Measurements from ENCODE around the gene NAGK. TPM values are rescaled to one million over a fixed set of nuclear protein-coding genes. Genes with fewer than 3 reads are reported as not detected.

The NAGK gene
- total and polyA plus RNA-seq, 9 of the 15 experiments (the other 6 are each of a cell fraction or from before 2014, with no cell fraction given): 4.9 to 14.9 (median 10.6) TPM

DNA sequence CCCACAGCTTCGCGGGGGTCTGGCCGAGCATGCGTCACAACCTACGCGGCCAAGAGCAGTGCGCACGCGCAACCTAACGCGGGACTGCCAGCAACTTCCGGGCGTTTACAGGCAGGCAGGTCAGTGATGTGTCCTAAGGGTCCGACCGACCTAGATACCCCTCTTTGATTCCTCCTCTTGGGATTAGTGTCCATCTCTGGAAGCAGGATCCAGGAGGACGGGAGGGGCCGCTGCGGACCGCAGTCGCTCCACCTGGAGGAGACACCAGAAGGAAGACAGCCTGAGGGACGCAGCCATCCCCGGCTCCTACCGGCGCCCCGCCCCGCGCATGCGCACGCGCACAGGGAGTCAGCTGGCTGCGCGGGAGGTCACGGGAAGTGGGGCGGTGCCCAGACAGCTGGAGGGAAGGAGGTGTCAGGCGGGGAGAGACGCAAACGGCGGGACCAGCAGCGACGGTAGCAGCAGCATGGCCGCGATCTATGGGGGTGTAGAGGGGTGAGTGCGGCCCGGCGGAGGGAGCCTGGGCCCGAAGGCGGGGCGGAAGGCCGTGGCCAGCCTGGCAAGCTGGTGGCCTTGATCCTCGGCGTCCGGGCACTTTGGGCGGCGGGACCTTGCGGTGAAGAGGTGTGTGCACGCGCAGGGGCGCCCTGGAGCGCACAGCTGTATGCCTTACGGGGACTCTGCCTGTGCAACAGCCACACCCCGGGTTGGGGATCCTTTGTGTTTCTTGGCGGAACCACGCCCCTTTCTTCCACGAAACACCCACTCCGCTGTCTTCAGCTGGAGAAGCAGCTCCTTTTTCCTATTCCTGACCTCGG, at the start of gene NAGK (continued):
- TF ChIP-seq ZNF239 (CRISPR knock-in tag; IDR thresholded peaks at IDR 0.05) (no peak), ZFPM2 (CRISPR knock-in tag; IDR thresholded peaks at IDR 0.05) (0 out of 2 replicates have a peak, but pooled peaks have one; percentile 24), SAP30 (IDR thresholded peaks at IDR 0.05; ENCODE audit: borderline replicate concordance, insufficient read depth, low read depth, low read length, poor library complexity, severe bottlenecking) (peak; percentile 96), RBM14 (IDR thresholded peaks at IDR 0.05; ENCODE audit: borderline replicate concordance, insufficient read depth, low read depth, low read length) (no peak), ARID3B (CRISPR knock-in tag; IDR thresholded peaks at IDR 0.05; ENCODE audit: borderline replicate concordance) (no peak), EGR1 (conservative IDR thresholded peaks at IDR 0.05) (peak; percentile 47; the same call in 1 of the 2 replicates), L3MBTL2 (IDR thresholded peaks at IDR 0.05) (peak; percentile 98), ZSCAN29 (IDR thresholded peaks at IDR 0.05) (no peak), MTF1 (CRISPR knock-in tag; IDR thresholded peaks at IDR 0.05; ENCODE audit: borderline replicate concordance) (no peak), ZNF445 (CRISPR knock-in tag; IDR thresholded peaks at IDR 0.05; ENCODE audit: low read depth) (no peak), CTBP1 (IDR thresholded peaks at IDR 0.05; ENCODE audit: borderline replicate concordance) (peak; percentile 83; the same call in 1 of the 2 replicates), JUND (IDR thresholded peaks at IDR 0.05; ENCODE audit: borderline replicate concordance, low read depth, low read length) (peak; percentile 46; the same call in 1 of the 2 replicates), JUND (tag; IDR thresholded peaks at IDR 0.05; ENCODE audit: borderline replicate concordance, low read depth, low read length) (peak; percentile 37; the same call in 2 of the 3 replicates), TAF9B (IDR thresholded peaks at IDR 0.05; ENCODE audit: partially characterized antibody) (peak; percentile 99)
- TF ChIP-seq, protein P1, sequence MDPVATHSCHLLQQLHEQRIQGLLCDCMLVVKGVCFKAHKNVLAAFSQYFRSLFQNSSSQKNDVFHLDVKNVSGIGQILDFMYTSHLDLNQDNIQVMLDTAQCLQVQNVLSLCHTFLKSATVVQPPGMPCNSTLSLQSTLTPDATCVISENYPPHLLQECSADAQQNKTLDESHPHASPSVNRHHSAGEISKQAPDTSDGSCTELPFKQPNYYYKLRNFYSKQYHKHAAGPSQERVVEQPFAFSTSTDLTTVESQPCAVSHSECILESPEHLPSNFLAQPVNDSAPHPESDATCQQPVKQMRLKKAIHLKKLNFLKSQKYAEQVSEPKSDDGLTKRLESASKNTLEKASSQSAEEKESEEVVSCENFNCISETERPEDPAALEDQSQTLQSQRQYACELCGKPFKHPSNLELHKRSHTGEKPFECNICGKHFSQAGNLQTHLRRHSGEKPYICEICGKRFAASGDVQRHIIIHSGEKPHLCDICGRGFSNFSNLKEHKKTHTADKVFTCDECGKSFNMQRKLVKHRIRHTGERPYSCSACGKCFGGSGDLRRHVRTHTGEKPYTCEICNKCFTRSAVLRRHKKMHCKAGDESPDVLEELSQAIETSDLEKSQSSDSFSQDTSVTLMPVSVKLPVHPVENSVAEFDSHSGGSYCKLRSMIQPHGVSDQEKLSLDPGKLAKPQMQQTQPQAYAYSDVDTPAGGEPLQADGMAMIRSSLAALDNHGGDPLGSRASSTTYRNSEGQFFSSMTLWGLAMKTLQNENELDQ (CRISPR knock-in tag; IDR thresholded peaks at IDR 0.05; ENCODE audit: borderline replicate concordance): 0 out of 2 replicates have a peak, but pooled peaks have one; percentile 46
- TF ChIP-seq, protein P2, sequence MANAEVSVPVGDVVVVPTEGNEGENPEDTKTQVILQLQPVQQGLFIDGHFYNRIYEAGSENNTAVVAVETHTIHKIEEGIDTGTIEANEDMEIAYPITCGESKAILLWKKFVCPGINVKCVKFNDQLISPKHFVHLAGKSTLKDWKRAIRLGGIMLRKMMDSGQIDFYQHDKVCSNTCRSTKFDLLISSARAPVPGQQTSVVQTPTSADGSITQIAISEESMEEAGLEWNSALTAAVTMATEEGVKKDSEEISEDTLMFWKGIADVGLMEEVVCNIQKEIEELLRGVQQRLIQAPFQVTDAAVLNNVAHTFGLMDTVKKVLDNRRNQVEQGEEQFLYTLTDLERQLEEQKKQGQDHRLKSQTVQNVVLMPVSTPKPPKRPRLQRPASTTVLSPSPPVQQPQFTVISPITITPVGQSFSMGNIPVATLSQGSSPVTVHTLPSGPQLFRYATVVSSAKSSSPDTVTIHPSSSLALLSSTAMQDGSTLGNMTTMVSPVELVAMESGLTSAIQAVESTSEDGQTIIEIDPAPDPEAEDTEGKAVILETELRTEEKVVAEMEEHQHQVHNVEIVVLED (CRISPR knock-in tag; IDR thresholded peaks at IDR 0.05): peak; percentile 69
- TF ChIP-seq, protein P3, sequence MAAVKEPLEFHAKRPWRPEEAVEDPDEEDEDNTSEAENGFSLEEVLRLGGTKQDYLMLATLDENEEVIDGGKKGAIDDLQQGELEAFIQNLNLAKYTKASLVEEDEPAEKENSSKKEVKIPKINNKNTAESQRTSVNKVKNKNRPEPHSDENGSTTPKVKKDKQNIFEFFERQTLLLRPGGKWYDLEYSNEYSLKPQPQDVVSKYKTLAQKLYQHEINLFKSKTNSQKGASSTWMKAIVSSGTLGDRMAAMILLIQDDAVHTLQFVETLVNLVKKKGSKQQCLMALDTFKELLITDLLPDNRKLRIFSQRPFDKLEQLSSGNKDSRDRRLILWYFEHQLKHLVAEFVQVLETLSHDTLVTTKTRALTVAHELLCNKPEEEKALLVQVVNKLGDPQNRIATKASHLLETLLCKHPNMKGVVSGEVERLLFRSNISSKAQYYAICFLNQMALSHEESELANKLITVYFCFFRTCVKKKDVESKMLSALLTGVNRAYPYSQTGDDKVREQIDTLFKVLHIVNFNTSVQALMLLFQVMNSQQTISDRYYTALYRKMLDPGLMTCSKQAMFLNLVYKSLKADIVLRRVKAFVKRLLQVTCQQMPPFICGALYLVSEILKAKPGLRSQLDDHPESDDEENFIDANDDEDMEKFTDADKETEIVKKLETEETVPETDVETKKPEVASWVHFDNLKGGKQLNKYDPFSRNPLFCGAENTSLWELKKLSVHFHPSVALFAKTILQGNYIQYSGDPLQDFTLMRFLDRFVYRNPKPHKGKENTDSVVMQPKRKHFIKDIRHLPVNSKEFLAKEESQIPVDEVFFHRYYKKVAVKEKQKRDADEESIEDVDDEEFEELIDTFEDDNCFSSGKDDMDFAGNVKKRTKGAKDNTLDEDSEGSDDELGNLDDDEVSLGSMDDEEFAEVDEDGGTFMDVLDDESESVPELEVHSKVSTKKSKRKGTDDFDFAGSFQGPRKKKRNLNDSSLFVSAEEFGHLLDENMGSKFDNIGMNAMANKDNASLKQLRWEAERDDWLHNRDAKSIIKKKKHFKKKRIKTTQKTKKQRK (IDR thresholded peaks at IDR 0.05; ENCODE audit: borderline replicate concordance, low read depth, low read length): no peak

Measured in K562 (cell line).